Mononuclear cell (primary cell): ENCODE measurements around the gene GHRL. TPM values are rescaled to one million over a fixed set of nuclear protein-coding genes. Genes with fewer than 3 reads are reported as not detected.

Experiments used
- H3K27me3 ChIP-seq: 2 replicates; pipeline ENCODE4 v1.6.0; 2011; ENCODE audit warnings: low read length, control low read depth; ENCODE audit not compliant: insufficient read depth
- H3K4me1 ChIP-seq: 2 replicates; pipeline ENCODE4 v1.5.1; 2011; ENCODE audit warnings: mild to moderate bottlenecking, low read length, control low read depth; ENCODE audit not compliant: insufficient read depth
- H3K4me3 ChIP-seq: 2 replicates; pipeline ENCODE4 v1.5.1; 2011; ENCODE audit warnings: mild to moderate bottlenecking, low read length, moderate library complexity
- H3K9me3 ChIP-seq: 2 replicates; pipeline ENCODE4 v1.5.1; 2011; ENCODE audit warnings: low read depth, mild to moderate bottlenecking, control low read depth, low read length
- total RNA-seq: library from RNA; depleted of rRNA; stranded (reverse); fragments of >200 nt; gene quantifications from one replicate; pipeline ENCODE4 v1.2.3, GENCODE V29; 2012

Gene GHRL, protein sequence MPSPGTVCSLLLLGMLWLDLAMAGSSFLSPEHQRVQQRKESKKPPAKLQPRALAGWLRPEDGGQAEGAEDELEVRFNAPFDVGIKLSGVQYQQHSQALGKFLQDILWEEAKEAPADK
- 0.42 TPM for total RNA-seq

DNA sequence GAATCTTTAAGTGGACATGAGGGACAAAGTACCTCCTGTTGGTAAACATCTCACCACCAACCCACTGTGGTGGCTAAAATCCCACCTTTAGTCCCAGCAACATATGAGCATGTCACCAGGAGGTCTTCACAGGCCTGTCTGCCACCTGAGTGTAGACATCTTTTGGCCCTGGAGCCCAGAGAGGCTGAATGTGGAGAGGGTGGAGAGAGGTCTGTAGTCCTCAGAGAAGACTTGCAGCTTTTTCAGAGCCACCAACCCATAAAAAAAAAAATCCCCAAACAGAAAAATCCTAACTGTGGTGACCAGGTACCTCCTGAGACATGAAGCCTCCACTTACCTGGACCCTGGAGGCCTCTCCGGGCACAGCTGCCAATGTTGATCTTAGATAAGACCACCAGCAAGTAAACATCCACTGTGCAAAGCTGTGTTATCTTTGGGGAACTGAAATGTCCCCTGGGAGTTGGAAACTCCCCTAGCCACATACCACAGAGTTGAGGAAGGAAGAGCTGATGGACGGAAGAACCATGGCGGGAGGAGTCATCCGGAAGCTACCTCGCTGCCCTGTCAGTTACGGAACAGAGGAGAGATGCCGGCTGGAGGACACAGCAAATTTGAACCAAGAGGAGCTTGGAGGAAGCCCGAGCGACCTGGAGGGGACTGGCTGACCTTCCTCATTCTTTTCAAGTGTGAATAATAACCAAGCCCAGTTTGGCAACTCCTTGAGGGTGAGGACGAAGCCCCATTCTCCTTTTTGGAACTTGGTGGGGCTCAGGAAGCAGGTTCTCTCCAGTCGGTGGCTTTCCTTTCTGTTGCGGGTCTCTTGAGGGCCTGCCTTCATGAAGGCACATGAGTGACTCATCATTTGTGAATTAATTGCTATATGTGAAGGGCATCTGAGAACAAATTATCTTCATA is at the start of gene GHRL:
TSS of gene GHRL (minus strand) at position 443 of the 915 bp plus-strand sequence. CDS start 2,767 bp downstream, outside the sequence.
- H3K4me3 ChIP-seq: peak within 1 kb of the TSS; percentile 2
- no peaks in the 10 kb centered on the region for H3K27me3 ChIP-seq
- no peaks in the 10 kb centered on the region for H3K9me3 ChIP-seq
- peaks cover 28% of the 10 kb centered on the region for H3K4me1 ChIP-seq

DNA sequence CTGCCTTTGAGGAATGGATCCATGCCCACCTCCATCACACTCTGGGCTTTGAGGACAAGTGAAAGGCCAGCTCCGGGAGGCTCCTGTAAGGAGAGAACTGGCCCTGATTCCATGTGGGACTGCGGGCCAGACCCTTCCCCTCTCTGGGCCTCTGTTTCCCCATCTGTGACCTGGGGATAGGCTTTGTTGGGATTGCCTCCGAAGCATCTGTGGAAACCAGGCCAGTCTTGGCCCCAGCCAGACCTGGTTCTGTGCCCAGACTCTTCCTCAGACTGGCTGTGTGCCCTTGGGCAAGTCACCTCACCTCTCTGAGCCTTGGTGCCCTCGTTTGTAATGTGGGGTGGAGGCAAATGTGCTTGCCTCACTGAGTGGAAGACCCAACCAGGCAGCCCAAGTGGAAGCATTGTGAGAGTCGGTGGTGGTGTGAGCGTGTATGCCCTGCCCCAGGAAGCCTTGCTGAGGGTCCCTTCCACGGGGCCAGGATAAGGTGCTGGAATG is 49.2 kb upstream of the GHRL start:
- no peaks in the 10 kb centered on the region for H3K4me1 ChIP-seq
- no peak overlapping the region for H3K4me3 ChIP-seq
- H3K9me3 ChIP-seq: no peaks in the 10 kb centered on the region
- no peaks in the 10 kb centered on the region for H3K27me3 ChIP-seq

DNA sequence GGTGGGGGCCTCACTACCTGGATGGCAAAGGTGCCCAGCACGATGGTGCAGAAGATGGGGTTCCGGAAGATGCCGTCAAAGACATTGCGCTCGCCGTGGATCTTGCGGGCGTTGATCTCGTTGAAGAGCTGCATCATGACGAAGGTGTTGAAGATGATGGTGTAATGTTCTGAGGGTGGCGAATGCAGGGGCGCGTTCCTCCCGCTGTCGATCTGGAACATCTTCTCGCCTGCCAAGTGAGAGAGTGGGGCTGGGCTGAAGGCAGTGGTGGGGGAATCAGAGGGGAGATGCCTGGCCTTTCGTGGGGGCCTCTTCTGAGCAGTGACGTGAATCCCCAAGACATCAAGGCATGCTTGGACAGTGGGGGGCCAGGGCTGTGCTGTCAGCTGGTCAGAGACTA is 47.7 kb upstream of the GHRL start:
- Histone ChIP-seq H3K4me1 (no peaks in the 10 kb centered on the region), H3K9me3 (no peaks in the 10 kb centered on the region), H3K4me3 (no peak overlapping the region), H3K27me3 (no peaks in the 10 kb centered on the region)

DNA sequence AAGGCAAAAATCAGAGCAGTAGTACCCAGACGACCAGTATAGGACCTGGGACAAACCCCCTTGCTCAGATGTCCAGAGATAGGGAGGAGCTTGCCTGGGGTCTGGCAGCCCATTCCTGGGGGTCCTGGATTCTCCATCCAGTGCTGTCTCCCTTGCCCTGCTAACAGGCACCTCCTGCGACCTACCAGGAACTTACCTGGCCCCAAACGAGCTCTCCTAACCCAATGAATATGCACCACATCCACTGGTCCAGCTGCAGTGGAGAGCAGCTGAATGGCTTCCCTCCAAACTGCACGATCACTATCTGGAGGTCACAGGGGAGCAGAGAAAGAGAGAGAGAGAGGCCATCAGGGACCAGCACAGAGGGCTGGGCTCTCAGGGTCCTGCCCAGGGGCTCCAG is 47.3 kb upstream of the GHRL start:
- Histone ChIP-seq H3K9me3 (no peaks in the 10 kb centered on the region), H3K4me1 (no peaks in the 10 kb centered on the region), H3K4me3 (no peak overlapping the region), H3K27me3 (no peaks in the 10 kb centered on the region)

DNA sequence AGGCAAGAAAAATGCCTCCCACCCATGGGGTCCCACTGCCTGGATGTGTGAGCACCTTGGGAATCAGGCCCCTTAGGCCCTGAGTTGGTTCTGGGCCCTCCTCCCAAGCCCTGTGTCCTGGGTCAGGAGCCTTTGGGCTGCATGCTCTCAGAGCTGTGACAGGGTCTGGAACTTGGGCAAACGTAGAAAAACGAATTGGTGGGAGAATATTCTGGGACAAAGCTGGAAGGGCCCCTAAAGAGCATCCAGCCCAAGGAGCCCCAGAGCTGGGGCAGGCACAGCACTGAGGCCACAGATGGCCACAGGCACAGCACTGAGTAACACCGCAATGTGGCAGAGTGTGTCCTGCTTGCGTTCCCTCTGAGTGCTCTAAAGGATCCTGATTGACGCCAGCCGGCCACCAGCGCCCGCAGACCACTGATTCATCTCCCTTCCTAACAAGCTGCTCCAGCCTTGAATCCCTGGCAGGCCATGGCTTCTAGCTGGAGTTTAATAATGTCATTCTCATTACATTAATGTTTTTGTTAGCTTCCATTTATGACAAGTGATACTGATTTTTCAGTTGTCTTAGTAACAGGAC is 46.7 kb upstream of the GHRL start:
- Histone ChIP-seq H3K27me3 (no peaks in the 10 kb centered on the region), H3K9me3 (no peaks in the 10 kb centered on the region), H3K4me1 (no peaks in the 10 kb centered on the region), H3K4me3 (no peak overlapping the region)

DNA sequence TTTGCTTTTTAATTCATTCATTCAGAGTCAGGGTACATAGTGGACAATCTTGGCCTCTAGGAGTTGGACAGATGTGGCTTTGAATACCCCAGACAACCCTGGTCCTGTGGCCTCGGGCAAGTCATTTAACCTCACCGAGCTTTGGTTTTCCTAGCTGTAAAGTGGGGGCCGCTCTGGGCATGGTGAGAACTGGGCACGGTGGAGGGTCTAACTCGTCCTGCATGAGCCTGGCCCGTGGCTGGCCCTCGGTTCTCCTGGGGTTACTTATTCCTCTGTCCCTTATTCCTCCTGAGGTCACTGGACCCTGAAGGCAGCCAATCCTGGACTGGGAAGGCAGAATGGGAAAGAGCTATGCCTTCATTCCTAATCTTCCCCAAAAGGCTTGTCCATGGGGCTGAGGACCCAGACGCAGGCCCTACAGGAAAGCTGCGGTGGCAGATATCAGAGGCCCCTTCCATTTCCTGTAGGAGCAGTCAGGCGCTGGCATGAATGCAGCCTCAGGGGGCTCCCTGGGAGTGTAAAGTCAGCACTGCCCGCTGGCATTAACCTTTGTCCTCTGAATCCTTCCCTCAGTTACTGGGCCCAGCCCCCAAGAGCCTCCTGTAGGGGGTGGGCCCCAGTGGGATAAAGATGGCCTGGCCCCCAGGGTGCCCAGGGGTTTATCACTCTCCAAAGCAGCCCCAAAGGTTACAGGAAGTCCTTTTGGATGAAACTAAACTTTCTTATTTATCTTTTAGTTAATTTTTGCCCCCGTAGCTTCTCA is 46.0 kb upstream of the GHRL start:
- Histone ChIP-seq H3K27me3 (no peaks in the 10 kb centered on the region), H3K9me3 (no peaks in the 10 kb centered on the region), H3K4me1 (no peaks in the 10 kb centered on the region), H3K4me3 (no peak overlapping the region)

DNA sequence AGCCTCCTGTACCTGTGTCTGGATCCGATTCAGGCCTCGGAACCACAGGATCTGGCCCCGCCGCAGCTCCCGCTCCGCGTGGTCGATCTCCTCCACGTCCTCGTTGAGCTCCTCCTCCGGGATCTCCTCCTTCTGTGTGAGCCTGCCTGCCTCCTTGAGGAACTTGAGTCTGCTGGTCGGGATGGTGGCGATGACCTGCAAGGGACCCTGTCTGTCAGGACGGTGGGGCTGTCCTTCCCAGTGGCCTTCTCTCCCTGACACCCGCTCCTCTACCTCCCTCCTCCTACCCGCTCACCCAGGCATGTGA is 45.4 kb upstream of the GHRL start:
- no peaks in the 10 kb centered on the region for H3K27me3 ChIP-seq
- no peak overlapping the region for H3K4me3 ChIP-seq
- no peaks in the 10 kb centered on the region for H3K9me3 ChIP-seq
- H3K4me1 ChIP-seq: no peaks in the 10 kb centered on the region

DNA sequence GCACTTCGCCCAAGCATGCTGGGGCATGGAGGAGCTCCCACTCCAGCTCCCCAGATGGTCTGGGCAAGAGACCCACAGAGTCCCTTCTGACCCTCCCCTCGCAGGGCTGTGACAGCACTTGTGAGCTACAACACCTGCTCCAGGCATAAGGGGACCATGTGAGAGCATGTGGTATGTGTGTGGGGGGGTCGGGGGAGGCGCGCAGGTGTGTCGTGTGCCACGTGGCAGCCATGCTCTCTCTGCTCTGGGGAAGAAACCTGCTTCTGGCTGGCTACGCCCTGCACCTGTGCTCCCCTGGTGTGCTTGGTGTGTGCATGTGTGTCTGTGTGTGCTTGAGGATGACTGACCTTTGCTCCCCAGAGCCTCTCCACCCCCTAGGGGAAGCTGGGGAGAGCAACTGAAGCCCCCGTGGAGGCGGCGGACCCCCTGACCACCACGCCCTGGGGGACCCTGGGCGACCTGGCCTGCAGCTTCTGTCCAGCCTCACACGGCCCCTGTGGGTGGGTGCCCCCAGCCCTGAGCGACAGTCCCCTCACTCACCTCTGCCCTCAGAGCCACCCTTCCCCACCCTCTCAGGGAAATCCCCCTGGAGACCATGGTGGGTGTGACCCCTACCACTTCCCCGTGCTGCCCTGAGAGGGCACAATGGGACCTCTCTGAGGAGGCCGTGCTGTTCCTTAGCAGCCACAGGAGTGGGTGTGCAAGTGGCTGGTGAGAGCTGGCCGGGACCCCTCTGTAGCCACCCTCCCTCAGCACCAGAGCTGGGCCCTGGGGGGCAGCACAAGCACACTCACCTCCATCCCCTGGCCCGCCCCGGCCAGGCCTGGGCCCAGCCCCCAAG is 44.8 kb upstream of the GHRL start:
- Histone ChIP-seq H3K9me3 (no peaks in the 10 kb centered on the region), H3K27me3 (no peaks in the 10 kb centered on the region), H3K4me3 (no peak overlapping the region), H3K4me1 (no peaks in the 10 kb centered on the region)

DNA sequence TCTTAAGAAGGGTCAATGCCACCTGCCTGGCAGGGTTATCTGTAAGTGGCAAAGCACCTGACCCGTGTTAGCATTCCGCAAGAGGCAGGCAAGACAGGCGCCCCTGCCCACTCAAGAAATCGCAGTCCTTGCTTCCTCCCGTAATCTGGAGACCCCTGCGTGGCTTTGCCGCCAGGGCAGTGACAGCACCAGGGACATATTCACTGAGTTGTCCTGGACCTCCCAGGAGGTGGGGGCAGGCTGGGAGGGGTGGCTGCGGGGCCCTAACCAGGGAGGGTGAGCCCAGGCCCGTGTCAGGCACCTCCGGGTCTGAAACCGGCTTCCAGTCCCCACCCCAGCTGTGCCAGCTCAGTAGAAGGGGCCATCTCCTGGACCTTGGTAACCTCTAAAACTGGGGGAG is 44.0 kb upstream of the GHRL start:
- Histone ChIP-seq H3K4me1 (no peaks in the 10 kb centered on the region), H3K9me3 (no peaks in the 10 kb centered on the region), H3K4me3 (no peak overlapping the region), H3K27me3 (no peaks in the 10 kb centered on the region)

DNA sequence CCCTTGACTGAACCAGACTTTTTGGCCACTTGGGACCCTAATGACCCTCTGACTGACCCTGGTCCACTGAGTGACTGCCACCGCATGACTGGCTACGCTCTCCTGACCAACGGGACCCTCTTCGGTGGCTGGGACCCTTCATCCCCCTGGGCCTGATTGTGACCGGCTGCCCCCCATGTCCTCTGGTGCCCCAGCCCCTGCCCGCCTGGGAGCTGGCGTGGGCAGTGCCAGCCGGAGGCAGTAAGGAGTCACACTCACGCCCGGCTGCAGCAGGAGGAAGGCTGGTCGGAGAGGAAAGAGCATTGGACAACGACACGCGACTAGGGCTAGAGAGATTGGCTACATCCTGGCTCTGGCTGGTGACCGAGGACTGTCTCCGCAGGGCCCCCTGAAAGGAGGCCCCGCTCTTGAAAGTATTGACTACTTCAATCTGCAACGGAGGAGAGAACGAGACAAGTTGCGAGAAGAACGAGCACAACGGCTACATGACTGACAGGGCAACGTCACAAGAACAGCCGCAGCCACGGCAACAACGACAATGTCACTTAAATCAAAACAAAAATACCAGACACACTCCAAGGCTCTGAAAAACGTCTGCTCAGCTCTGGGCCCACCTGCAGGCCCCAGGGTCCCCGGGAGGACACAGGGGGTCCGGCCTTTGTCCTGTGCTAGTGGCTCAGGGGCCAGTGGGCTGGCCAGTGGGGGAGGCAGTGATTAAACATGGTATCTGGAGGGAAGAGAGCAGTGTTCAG is 43.3 kb upstream of the GHRL start:
- H3K4me1 ChIP-seq: no peaks in the 10 kb centered on the region
- no peaks in the 10 kb centered on the region for H3K27me3 ChIP-seq
- H3K4me3 ChIP-seq: no peak overlapping the region
- H3K9me3 ChIP-seq: no peaks in the 10 kb centered on the region

DNA sequence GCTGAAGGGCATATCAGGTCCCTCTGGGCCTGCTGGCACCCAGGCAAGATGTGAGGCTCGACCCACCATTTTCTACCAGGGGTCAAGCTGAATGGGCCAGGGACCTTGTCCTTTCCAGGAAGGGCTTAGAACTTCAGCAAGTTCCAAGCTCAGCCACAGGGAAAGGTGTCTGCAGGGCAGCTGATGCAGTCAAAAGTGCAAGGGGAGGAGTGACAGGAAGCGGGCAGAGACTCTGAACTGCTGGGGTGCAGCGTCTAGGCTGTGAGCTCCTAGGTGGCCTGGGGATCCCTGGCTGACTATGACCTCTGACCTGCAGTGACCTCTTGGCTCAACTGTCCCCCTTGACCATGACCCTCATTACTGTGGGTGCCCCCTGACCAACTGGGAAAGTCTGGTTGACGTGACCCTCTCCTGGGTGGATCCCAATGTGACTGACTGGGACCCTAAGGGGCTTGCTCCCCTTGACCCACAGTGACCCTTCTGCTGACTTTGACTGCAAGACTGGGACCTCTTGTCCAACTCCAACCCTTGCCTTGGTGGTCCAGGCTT is 42.5 kb upstream of the GHRL start:
- no peaks in the 10 kb centered on the region for H3K9me3 ChIP-seq
- H3K27me3 ChIP-seq: no peaks in the 10 kb centered on the region
- no peaks in the 10 kb centered on the region for H3K4me1 ChIP-seq
- no peak overlapping the region for H3K4me3 ChIP-seq

DNA sequence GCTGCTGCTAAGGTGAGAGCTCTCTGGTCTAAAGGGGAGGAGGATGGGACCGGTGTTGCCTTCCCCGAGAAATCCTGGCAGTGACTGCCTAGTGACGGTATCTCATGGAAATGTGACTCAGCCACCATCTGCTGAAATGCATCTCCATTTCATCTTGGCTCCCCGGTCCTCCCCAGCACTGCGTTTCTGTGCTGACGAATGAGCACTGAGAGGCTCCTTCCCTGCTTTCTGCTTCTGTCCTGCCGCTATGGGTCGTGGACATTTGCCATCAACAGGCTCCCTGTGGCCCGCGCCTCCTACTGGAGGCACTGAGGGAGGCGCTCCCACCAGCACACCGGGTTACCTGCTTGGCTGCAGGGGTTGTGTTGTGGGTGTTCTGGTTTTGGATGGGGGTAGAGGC is 41.7 kb upstream of the GHRL start:
- Histone ChIP-seq H3K4me1 (no peaks in the 10 kb centered on the region), H3K4me3 (no peak overlapping the region), H3K27me3 (no peaks in the 10 kb centered on the region), H3K9me3 (no peaks in the 10 kb centered on the region)

DNA sequence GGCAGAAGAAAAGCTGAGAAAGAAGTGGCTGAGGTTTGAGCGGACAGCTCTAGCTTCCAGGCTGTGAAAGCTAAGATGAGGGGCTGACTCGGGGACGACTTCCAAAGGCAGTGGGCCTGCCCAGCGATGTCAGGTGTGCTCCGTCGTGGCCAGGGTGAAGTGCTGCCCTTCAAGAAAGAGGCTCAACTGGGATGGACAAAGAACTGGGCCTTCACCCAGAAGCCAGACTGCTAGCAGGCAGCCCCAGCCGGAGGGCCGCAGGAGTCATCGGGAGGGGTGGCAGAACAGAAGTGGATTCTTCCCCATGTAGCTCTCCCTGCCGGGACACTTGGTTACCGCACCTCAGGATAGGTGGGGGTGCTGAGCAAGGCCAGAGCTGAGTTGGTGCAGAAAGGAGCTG is 41.3 kb upstream of the GHRL start:
- no peaks in the 10 kb centered on the region for H3K9me3 ChIP-seq
- no peak overlapping the region for H3K4me3 ChIP-seq
- peaks cover 3% of the 10 kb centered on the region for H3K27me3 ChIP-seq
- H3K4me1 ChIP-seq: no peaks in the 10 kb centered on the region

DNA sequence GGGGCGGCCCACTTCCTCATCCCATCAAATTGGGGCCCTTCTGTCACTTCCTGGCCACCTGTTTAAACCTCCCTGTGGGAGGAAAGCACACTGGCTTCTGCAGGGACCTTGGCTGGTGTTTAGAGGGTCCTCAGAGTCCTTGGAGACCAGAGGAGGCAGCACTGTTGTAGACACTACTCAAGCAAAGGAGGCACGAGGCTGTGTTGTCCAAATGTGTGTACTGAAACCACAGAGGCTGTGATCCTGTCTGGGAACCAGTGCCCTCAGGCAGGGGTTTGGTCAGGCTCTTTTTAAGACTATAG is 40.6 kb upstream of the GHRL start:
- Histone ChIP-seq H3K27me3 (peaks cover 5% of the 10 kb centered on the region), H3K9me3 (no peaks in the 10 kb centered on the region), H3K4me3 (no peak overlapping the region)

More for the DNA sequence above, 40.6 kb upstream of the GHRL start:
- H3K4me1 ChIP-seq: no peaks in the 10 kb centered on the region
